Immature natural killer cell (primary cell): ENCODE measurements around the gene CTAG1A. TPM values are rescaled to one million over a fixed set of nuclear protein-coding genes. Genes with fewer than 3 reads are reported as not detected.
"Not testable (repeated sequence)": the region's sequence is repeated elsewhere in the genome, so short reads cannot be mapped to it uniquely, and the experiment has no call there.

Experiments used
- DNase-seq, 3 donors: peaks; one replicate each; pipeline ENCODE4 v3.0.0; 2022; ENCODE audit warnings: mixed read lengths in 1 of 3
- H3K27ac Mint-ChIP-seq, 6 donors: one replicate each; pipeline ENCODE4 v1.8.0; 2020; ENCODE audit warnings: mixed read lengths in 6 of 6, mild to moderate bottlenecking in 5 of 6, inconsistent platforms in 4 of 6, moderate library complexity in 3 of 6
- H3K27me3 Mint-ChIP-seq, 3 donors: one replicate each; pipeline ENCODE4 v1.8.0; 2020 to 2021; ENCODE audit warnings: low read depth in 3 of 3, mild to moderate bottlenecking in 3 of 3, mixed read lengths in 3 of 3, moderate library complexity in 3 of 3, inconsistent platforms in 1 of 3
- H3K36me3 Mint-ChIP-seq, 3 donors: one replicate each; pipeline ENCODE4 v1.8.0; 2020; ENCODE audit warnings: mixed read lengths in 3 of 3, inconsistent platforms in 2 of 3, mild to moderate bottlenecking in 2 of 3
- H3K4me1 Mint-ChIP-seq, 2 donors: one replicate each; pipeline ENCODE4 v1.8.0; 2020; ENCODE audit warnings: inconsistent platforms in 2 of 2, mild to moderate bottlenecking in 2 of 2, mixed read lengths in 2 of 2, moderate library complexity in 1 of 2
- H3K4me3 Mint-ChIP-seq, 5 donors: one replicate each; pipeline ENCODE4 v1.8.0; 2020; ENCODE audit warnings: mild to moderate bottlenecking in 5 of 5, mixed read lengths in 5 of 5, inconsistent platforms in 3 of 5, moderate library complexity in 3 of 5
- H3K9me3 Mint-ChIP-seq, 6 donors: one replicate each; pipeline ENCODE4 v1.8.0; 2020; ENCODE audit warnings: mild to moderate bottlenecking in 6 of 6, mixed read lengths in 6 of 6, inconsistent platforms in 4 of 6, moderate library complexity in 3 of 6
- polyA plus RNA-seq, 3 donors: library from polyadenylated mRNA; unstranded; fragments of 300-500 nt; fragmentation: Illumina TruSeq; gene quantifications; one replicate each; pipeline ENCODE4 v1.2.3, GENCODE V29; 2021

CTAG1A gene
- polyA plus RNA-seq, 3 donors from 2014 or later = not detected

- Mint-ChIP-seq H3K27me3 (peaks cover 3 to 14% (median 4%) of the 10 kb centered on the region in 3 donors), H3K4me1 (peaks cover 30 to 41% of the 10 kb centered on the region in 2 donors), H3K36me3 (no peaks in the 10 kb centered on the region), H3K27ac (peak overlapping the region; percentile 8 to 61 (median 45)), H3K9me3 (no peaks in the 10 kb centered on the region), H3K4me3 (peak overlapping the region in 3 of 5 donors; percentile 22 to 60 (median 35))
- no peak for DNase-seq
These were observed 10.8 kb downstream of the CTAG1A start for GRCh38 chrX:154595559-154596249.

DNA sequence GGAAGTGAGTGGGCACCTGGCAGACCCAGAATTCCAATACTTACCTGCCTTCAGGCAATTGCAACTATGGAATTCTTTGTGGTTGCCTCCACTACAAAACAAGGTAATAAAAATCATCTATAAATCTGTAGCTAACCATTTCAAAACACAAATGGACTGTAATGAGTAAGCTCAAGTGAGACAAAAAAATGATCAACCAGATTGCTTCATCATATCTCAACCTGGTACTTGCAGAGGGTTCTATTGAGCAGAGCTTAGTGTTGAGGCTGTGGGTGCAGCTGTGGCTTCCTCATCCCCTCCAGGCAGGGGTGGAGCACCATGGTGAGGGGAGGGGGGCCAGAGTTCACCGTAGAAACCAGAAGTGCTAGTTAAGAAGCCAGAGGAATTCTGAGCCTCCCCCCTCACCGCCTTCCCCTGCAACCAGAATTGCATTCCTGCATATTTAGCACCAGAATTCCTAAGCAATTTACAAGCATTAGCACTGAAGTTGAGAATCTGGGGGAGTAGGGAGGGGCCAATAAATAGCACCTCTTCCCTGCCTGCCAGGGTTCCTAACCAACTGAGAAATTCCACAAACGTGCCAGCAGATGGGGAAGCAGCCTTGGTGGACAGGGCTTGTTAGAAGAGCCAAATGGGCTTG lies 11.5 kb downstream of the CTAG1A start:
- H3K36me3 Mint-ChIP-seq = no peaks in the 10 kb centered on the region
- DNase-seq = peak; percentile 28 to 41 (median 38)

DNA sequence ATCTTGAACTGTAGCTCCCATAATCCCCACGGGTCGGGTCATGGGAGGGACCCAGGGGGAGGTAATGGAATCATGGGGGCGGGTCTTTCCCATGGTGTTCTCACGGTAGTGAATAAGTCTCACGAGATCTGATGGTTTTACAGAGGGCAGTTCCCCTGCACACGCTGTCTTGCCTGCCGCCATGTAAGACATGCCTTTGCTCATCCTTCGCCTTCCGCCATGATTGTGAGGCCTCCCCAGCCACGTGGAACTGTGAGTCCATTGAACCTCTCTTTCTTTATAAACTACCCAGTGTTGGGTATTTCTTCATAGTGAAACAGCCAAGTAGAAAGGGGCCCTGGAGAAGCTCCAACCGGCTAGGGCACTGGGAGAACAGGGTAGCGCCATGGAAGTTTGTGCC lies 12.3 kb downstream of the CTAG1A start:
- H3K36me3 Mint-ChIP-seq = no peaks in the 10 kb centered on the region
- H3K27ac Mint-ChIP-seq = no peak overlapping the region
- H3K4me1 Mint-ChIP-seq = peaks cover 30 to 41% of the 10 kb centered on the region in 2 donors
- H3K9me3 Mint-ChIP-seq = no peaks in the 10 kb centered on the region
- DNase-seq = no peak
- H3K27me3 Mint-ChIP-seq = peaks cover 3 to 11% (median 4%) of the 10 kb centered on the region in 3 donors
- peak overlapping the region in 1 of 5 donors; percentile 51 for H3K4me3 Mint-ChIP-seq

More for the DNA sequence above, 11.5 kb downstream of the CTAG1A start:
- Mint-ChIP-seq H3K27ac (peak overlapping the region in 2 of 6 donors; percentile 7 to 39), H3K27me3 (peaks cover 3 to 14% (median 4%) of the 10 kb centered on the region in 3 donors), H3K9me3 (no peaks in the 10 kb centered on the region), H3K4me1 (peaks cover 30 to 41% of the 10 kb centered on the region in 2 donors), H3K4me3 (peak overlapping the region in 2 of 5 donors; percentile 35 to 60)

GRCh38 chrX:154598656-154599055 lies 13.7 kb downstream of the CTAG1A start:
- Mint-ChIP-seq H3K27me3 (peaks cover 3 to 11% (median 4%) of the 10 kb centered on the region in 3 donors), H3K9me3 (no peaks in the 10 kb centered on the region), H3K4me3 (no peak overlapping the region), H3K4me1 (peaks cover 30 to 41% of the 10 kb centered on the region in 2 donors), H3K27ac (no peak overlapping the region), H3K36me3 (no peaks in the 10 kb centered on the region)
- DNase-seq = no peak

GRCh38 chrX:154599531-154599930 lies 14.6 kb downstream of the CTAG1A start:
- peak overlapping the region in 1 of 6 donors; percentile 22 for H3K27ac Mint-ChIP-seq
- DNase-seq = no peak
- H3K9me3 Mint-ChIP-seq = no peaks in the 10 kb centered on the region
- H3K4me1 Mint-ChIP-seq = peaks cover 30 to 41% of the 10 kb centered on the region in 2 donors
- H3K27me3 Mint-ChIP-seq = peaks cover 3 to 8% (median 3%) of the 10 kb centered on the region in 3 donors
- no peak overlapping the region for H3K4me3 Mint-ChIP-seq
- no peaks in the 10 kb centered on the region for H3K36me3 Mint-ChIP-seq

DNA sequence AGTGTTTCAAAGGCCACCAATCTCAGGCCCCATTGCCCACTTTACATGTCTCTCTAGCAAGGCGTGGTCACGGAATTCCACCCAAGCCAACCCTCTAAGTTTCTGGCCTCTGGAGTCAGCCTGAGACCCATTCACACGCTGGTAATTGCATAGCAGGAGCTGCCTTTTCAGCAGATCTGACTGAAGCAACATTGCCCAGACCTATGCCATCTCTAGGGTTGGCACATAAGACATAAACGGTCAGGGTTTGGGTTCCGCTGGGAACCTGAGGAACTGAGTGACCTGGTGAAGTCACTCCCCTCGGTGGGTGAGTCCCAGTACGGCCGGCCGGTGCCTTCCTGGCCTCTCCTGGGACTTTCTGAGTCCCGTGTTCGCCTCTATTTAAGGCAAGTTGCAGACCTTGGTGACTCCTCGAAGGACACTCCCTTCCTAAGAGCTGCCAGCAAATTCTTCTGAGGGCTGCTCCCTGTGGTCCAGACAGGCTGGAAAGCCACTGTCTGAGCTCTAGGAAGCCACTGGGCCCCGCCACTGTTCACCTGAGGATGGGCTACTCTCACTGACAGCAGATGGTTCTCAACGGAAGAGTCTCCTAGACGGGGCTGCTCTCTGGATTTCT lies 15.9 kb downstream of the CTAG1A start:
- no peak for DNase-seq
- H3K4me1 Mint-ChIP-seq = peaks cover 22 to 28% of the 10 kb centered on the region in 2 donors
- no peaks in the 10 kb centered on the region for H3K9me3 Mint-ChIP-seq
- H3K4me3 Mint-ChIP-seq = no peak overlapping the region
- H3K27ac Mint-ChIP-seq = no peak overlapping the region
- peaks cover 0 to 3% (median 2%) of the 10 kb centered on the region in 3 donors for H3K27me3 Mint-ChIP-seq
- no peaks in the 10 kb centered on the region for H3K36me3 Mint-ChIP-seq

- peaks cover 10 to 19% of the 10 kb centered on the region in 2 donors for H3K4me1 Mint-ChIP-seq
- H3K27me3 Mint-ChIP-seq = peaks cover 0 to 7% (median 3%) of the 10 kb centered on the region in 3 donors
- H3K9me3 Mint-ChIP-seq = no peaks in the 10 kb centered on the region
- H3K4me3 Mint-ChIP-seq = no peak overlapping the region
- no peaks in the 10 kb centered on the region for H3K36me3 Mint-ChIP-seq
- no peak for DNase-seq
- H3K27ac Mint-ChIP-seq = no peak overlapping the region
These were observed 17.3 kb downstream of the CTAG1A start for GRCh38 chrX:154602226-154602625.

DNA sequence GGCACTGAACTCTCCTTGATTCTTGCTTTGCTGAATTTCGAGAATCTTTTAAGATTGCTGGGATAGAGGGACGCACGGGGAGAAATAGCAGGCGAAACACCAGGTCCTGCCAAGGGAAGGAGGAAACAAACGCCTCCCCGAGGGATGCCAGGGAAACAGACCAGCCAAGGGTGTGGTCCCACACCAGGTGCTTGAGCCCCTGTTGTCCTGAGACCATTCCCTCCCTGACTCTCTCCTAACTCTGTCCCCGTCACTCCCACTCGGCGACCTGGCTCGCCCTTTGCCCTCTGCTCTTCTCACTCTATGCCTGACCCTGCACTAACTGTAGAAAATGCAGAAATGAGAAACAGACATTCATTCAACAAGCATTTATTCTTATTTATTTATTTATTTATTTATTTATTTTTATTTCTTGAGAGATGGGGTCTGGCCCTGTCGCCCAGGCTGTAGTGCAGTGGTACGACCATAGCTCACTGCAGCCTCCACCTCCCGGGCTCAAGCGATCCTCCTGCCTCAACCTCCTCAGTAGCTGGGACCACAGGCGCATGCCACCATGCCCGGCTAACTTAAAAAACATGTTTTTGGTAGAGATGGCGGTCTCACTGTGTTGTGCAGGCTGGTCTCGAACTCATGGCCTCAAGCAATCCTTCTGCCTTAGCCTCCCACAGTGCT lies 18.0 kb downstream of the CTAG1A start:
- H3K36me3 Mint-ChIP-seq = no peaks in the 10 kb centered on the region
- peaks cover 0 to 7% (median 0%) of the 10 kb centered on the region in 3 donors for H3K27me3 Mint-ChIP-seq
- H3K4me3 Mint-ChIP-seq = no peak overlapping the region
- peak overlapping the region in 1 of 6 donors; percentile 32 for H3K27ac Mint-ChIP-seq
- H3K4me1 Mint-ChIP-seq = peaks cover 10 to 12% of the 10 kb centered on the region in 2 donors
- H3K9me3 Mint-ChIP-seq = no peaks in the 10 kb centered on the region
- DNase-seq = no peak

GRCh38 chrX:154603438-154604430 lies 18.8 kb downstream of the CTAG1A start:
- Mint-ChIP-seq H3K36me3 (no peaks in the 10 kb centered on the region), H3K9me3 (no peaks in the 10 kb centered on the region), H3K27ac (no peak overlapping the region), H3K4me3 (no peak overlapping the region), H3K27me3 (peaks cover 0 to 7% (median 0%) of the 10 kb centered on the region in 3 donors), H3K4me1 (peaks cover 10% of the 10 kb centered on the region in 2 donors)
- DNase-seq = no peak

GRCh38 chrX:154605566-154605965 lies 20.6 kb downstream of the CTAG1A start:
- DNase-seq = no peak
- H3K27ac Mint-ChIP-seq = no peak overlapping the region
- no peaks in the 10 kb centered on the region for H3K36me3 Mint-ChIP-seq
- H3K4me3 Mint-ChIP-seq = no peak overlapping the region
- H3K9me3 Mint-ChIP-seq = no peaks in the 10 kb centered on the region
- H3K4me1 Mint-ChIP-seq = peaks cover under 1 to 6% of the 10 kb centered on the region in 2 donors
- peaks cover 0 to 5% (median 0%) of the 10 kb centered on the region in 3 donors for H3K27me3 Mint-ChIP-seq

DNA sequence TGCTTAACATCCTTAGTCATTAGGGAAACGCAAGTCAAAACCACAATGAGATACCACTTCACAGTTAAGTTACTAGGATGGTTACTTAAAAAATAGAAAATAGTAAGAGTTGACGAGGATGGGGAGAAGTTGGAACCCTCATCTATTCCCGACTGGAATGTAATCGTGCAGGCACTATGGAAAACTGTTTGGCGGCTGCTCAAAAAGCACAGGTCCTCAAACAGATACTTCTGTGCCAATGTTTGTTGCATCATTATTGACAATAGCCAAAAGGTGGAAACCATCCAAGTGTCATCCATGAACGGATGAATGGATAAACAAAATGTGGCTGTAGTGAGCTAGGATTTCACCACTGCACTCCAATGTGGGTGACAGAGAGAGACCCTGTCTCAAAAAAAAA lies 22.4 kb downstream of the CTAG1A start:
- DNase-seq = no peak
- H3K4me3 Mint-ChIP-seq = no peak overlapping the region
- H3K4me1 Mint-ChIP-seq = peaks cover 0 to 5% of the 10 kb centered on the region in 2 donors
- no peaks in the 10 kb centered on the region for H3K36me3 Mint-ChIP-seq
- peaks cover 0 to 5% (median 0%) of the 10 kb centered on the region in 3 donors for H3K27me3 Mint-ChIP-seq
- no peak overlapping the region for H3K27ac Mint-ChIP-seq
- no peaks in the 10 kb centered on the region for H3K9me3 Mint-ChIP-seq

DNA sequence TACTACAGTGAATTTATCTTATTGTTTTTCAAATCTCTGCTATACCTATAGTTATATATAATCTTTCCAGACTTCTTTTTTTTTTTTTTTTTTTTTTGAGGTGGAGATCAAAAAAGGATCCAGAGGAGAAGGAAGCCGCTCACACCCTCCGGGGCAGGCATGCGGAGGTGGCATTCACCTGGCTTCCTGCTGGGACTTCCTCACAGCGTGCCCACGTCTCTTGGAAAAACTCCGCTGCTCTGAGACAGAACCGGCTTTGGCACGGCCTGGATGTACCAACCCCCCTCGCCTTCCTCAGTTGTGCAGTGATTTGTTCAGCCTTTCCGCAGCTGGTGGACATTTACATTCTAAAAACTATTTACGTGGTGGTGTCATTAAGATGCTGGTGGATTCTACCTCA lies 23.0 kb downstream of the CTAG1A start:
- not testable (repeated sequence) for H3K9me3 Mint-ChIP-seq, H3K36me3 Mint-ChIP-seq, H3K27me3 Mint-ChIP-seq, DNase-seq, H3K27ac Mint-ChIP-seq, H3K4me1 Mint-ChIP-seq, H3K4me3 Mint-ChIP-seq

- not testable (repeated sequence) for H3K36me3 Mint-ChIP-seq, H3K9me3 Mint-ChIP-seq, H3K27ac Mint-ChIP-seq, H3K27me3 Mint-ChIP-seq, DNase-seq, H3K4me3 Mint-ChIP-seq, H3K4me1 Mint-ChIP-seq
These were observed 23.9 kb downstream of the CTAG1A start for GRCh38 chrX:154608823-154609222.
